ENCODE data around the gene TFF2.

TFF2 gene

DNA sequence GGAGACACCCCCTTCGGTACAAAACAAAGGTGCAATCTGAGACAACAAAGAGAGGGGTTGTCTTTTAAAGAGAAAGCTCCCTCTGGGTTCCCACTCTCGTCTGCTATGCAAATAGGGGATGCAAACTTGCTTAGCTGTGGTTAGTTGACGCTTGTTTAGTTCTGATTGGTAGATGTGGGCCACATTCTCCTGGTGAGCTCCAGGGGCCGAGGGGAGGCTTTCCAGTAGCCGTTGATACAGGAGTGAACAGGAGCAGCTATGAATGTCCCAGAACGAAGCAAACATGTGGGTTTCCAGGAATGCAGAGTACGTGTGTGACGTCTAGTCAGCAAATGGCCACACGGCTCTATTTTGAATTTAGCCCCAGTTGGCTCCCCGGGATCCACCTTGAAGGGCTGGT, 14.7 kb downstream of the TFF2 start:
- DNase-seq (ENCODE audit: low read depth) = peak; percentile 22
- TF ChIP-seq CTCF (IDR thresholded peaks at IDR 0.05; ENCODE audit: low read length, missing control alignments) = no peak
- no peak overlapping the region for H3K4me3 ChIP-seq (replicated peaks; ENCODE audit: low read depth, low read length)

DNA sequence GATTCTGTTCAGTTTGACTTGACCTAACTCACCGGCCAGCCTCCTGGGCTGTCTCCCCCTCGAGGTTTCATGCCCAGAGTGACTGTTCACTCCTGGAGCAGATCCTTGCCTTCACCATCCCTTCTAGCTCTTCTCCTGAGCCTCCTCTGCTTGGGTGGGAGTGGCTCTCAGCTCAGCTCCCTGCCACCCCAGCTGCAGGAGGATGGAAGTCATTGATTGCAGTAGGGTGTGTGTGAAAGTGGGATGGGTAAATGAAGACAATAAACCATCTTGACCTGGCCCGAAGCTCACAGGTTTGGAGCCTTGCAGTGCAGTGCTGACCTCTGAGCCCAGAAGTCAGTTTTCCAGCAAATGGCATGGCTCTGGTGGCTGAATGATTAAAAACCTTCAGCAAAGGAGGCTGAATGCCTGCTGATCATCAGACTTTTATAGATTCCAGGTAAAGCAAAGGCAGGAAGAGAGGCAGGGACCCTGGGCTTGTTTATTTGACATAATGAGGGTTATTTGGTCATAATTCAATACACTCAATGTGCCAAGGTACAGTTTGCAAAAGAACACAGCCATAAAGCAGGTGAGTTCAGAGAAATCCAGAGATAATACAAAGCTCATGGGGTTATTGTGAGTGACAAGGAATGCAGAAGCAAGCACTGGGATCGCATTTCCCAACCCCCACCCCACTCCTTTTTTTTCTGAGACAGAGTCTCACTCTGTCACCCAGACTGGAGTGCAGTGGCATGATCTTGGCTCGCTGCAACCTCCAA, 18.1 kb downstream of the TFF2 start:
- no peak for DNase-seq (ENCODE audit: low read depth)
- TF ChIP-seq CTCF (IDR thresholded peaks at IDR 0.05; ENCODE audit: low read length, missing control alignments) = no peak
- no peak overlapping the region for H3K4me3 ChIP-seq (replicated peaks; ENCODE audit: low read depth, low read length)

- no peak overlapping the region for H3K4me3 ChIP-seq (replicated peaks; ENCODE audit: low read depth, low read length)
- no peak for TF ChIP-seq CTCF (IDR thresholded peaks at IDR 0.05; ENCODE audit: low read length, missing control alignments)
- no peak for DNase-seq (ENCODE audit: low read depth)
Observed at GRCh38 chr21:42331660-42332059, 19.1 kb downstream of the TFF2 start.

DNA sequence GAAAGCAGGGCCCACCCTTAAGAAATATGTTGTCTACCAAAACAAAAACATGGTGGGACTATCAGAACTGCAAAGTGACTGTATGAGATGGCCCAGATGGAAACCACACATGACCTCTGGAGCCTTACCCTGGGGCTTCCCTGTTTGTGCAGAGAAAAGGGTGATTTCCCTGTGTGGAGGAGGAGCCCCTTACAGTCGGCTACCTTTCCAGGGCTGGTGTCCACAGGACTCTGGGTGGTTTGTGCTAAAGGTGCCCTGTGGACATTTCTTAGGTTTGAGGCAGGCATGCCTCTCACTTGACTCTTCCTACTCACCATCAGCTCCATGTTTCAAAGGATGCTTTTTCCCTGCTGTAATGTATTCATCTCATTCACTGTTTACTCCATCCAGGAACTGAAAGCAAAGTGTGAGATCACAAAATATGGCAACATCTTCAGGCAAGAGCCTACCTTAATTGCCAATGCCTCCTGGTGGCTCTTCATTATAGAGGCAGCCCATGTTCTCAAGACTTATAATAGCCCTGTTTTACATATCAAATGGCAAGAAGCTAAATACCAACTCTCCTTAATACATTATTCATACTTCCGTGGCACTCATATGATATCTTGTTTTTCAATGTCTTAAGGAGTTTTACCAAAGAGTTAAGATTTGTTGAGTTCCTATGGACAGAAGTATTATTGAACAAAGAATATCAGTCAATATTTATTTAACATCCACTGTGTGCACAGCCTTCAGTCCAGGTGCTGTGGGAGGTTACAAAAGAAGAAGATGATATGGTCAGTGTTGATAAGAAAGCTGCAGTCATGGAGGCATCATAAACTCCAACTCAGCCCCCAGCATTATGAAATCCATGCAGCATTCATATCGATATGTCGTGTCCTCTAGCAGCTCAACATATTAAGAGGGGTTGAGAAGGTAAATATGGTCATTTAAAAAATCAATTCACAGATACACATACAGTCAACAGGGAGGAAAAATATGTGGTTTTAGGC, 20.1 kb downstream of the TFF2 start:
- no peak for DNase-seq (ENCODE audit: low read depth)
- H3K4me3 ChIP-seq (replicated peaks; ENCODE audit: low read depth, low read length) = no peak overlapping the region
- no peak for TF ChIP-seq CTCF (IDR thresholded peaks at IDR 0.05; ENCODE audit: low read length, missing control alignments)

DNA sequence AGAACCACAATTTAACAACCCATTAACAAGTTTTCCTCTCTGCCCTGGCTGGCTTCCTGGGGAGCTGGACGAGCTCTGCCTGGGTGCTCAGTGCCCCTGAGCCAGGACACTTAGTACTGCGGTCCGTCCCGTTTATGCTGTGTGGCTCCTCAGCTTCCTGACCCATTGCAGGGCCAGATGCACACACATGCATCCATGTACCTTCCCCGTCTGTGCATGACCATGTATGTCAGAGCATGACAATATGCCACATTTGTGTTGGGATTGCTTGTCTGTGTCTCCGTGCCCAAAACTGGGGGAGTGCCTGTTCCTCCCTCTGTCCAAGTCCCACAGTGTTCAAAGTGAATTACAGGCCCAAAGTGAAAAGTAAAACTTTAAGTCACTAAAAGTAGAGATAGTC, 25.9 kb downstream of the TFF2 start:
- no peak overlapping the region for H3K4me3 ChIP-seq (replicated peaks; ENCODE audit: low read depth, low read length)
- no peak for TF ChIP-seq CTCF (IDR thresholded peaks at IDR 0.05; ENCODE audit: low read length, missing control alignments)
- DNase-seq (ENCODE audit: low read depth) = no peak

- H3K4me3 ChIP-seq (replicated peaks; ENCODE audit: low read depth, low read length) = no peak overlapping the region
- TF ChIP-seq CTCF (IDR thresholded peaks at IDR 0.05; ENCODE audit: low read length, missing control alignments) = no peak
- no peak for DNase-seq (ENCODE audit: low read depth)
Observed at GRCh38 chr21:42321845-42322244, 28.9 kb downstream of the TFF2 start.
